Cardiac muscle cell (in vitro differentiated cells and primary cell): ENCODE results near the gene UTP14C. TPM values are rescaled to one million over a fixed set of nuclear protein-coding genes. Genes with fewer than 3 reads are reported as not detected.

Experiments used
- DNase-seq, 2 donors: peaks; one replicate each; pipeline versions ENCODE4 v3.0.0 to v3.0.0-alpha.2; 2010 to 2017; ENCODE audit warnings: low read depth in 1 of 2, low spot score in 1 of 2
- H3K27ac ChIP-seq: fragments of 200-600 bp; sonication (generic); 2 replicates; pipeline ENCODE4 v1.5.1; 2016
- H3K27me3 ChIP-seq: fragments of 200-600 bp; sonication (generic); 2 replicates; pipeline ENCODE4 v1.6.0; 2016; ENCODE audit warnings: control low read depth
- H3K36me3 ChIP-seq: fragments of 200-600 bp; sonication (generic); 2 replicates; pipeline ENCODE4 v1.5.1; 2016; ENCODE audit warnings: control low read depth
- H3K4me1 ChIP-seq: fragments of 200-600 bp; sonication (generic); 2 replicates; pipeline ENCODE4 v1.8.1; 2017; ENCODE audit warnings: low read depth, mild to moderate bottlenecking, mixed run types
- H3K4me3 ChIP-seq: fragments of 200-600 bp; sonication (generic); 2 replicates; pipeline ENCODE4 v1.5.1; 2016; ENCODE audit warnings: mild to moderate bottlenecking
- H3K9me3 ChIP-seq: fragments of 200-600 bp; sonication (generic); 2 replicates; pipeline ENCODE4 v1.5.1; 2017; ENCODE audit warnings: low read depth, mild to moderate bottlenecking, control low read depth
- polyA plus RNA-seq: library from polyadenylated mRNA; unstranded; fragments of >200 nt; fragmentation: Nextera tagmentation; extraction: Ambion mirVana; gene quantifications from 2 replicates; pipeline ENCODE4 v1.2.1, GENCODE V29; 2016
- total RNA-seq: library from RNA; depleted of rRNA; stranded (reverse); fragments of >200 nt; gene quantifications from 2 replicates; pipeline ENCODE4 v1.2.3, GENCODE V29; 2016
- TF ChIP-seq, protein P1 (sequence below): IDR thresholded peaks from 2 replicates; pipeline ENCODE4 v1.5.1; 2012; ENCODE audit warnings: low read depth, mild to moderate bottlenecking, low read length

UTP14C gene
- total and polyA plus RNA-seq, 2 experiments from 2014 or later = 8.0 to 12.6 TPM

DNA sequence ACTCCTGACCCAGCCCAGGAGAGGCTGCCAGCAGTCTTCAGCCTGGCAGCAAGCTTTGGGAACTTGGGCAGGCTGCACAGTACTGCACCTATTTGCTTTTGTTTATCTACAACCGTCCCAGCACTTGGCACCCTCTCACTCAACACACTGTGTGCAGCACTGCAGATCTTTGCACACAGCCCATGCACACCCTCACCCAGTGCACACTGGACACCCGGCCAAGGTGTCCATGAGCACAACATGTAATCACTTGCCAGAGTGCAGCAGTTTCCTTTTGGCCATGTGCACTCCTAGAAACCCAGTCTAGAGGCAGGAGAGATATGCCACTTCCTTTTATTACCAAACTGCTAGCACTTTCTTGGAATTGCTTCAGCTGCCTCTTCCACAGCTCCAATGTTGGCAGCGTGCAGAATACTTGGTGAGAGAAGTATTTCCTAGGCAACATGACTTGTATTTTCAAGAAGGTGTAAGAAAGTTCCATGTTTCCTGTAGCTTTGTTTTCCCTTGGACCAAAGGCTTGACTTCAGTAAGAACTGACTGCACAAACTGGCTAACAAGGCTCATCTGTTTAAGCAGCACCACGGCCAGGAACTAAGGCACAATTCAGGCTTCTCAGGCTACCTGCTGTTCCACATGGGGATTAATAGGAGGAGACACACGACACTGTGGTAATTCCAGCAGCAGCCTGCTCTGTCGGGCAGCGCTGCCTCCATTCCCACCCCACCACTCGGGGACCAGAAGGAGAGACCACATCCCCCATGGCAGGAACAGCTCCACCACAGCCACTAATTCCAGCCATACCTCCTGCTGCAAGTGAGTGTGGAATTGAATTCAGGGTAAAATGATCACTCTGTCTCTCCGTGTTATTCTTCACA, 28.6 kb upstream of the UTP14C start:
- Histone ChIP-seq H3K36me3 (no peaks in the 10 kb centered on the region), H3K27me3 (no peaks in the 10 kb centered on the region), H3K4me1 (peaks cover 7% of the 10 kb centered on the region), H3K27ac (no peak overlapping the region), H3K4me3 (no peak overlapping the region), H3K9me3 (no peaks in the 10 kb centered on the region)
- TF ChIP-seq, protein P1, sequence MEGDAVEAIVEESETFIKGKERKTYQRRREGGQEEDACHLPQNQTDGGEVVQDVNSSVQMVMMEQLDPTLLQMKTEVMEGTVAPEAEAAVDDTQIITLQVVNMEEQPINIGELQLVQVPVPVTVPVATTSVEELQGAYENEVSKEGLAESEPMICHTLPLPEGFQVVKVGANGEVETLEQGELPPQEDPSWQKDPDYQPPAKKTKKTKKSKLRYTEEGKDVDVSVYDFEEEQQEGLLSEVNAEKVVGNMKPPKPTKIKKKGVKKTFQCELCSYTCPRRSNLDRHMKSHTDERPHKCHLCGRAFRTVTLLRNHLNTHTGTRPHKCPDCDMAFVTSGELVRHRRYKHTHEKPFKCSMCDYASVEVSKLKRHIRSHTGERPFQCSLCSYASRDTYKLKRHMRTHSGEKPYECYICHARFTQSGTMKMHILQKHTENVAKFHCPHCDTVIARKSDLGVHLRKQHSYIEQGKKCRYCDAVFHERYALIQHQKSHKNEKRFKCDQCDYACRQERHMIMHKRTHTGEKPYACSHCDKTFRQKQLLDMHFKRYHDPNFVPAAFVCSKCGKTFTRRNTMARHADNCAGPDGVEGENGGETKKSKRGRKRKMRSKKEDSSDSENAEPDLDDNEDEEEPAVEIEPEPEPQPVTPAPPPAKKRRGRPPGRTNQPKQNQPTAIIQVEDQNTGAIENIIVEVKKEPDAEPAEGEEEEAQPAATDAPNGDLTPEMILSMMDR = no peak
- peak in 1 of 2 donors; percentile 80 for DNase-seq

- no peaks in the 10 kb centered on the region for H3K9me3 ChIP-seq
- H3K4me1 ChIP-seq = peaks cover 7% of the 10 kb centered on the region
- H3K27me3 ChIP-seq = no peaks in the 10 kb centered on the region
- TF ChIP-seq, protein P1 = no peak
- no peak for DNase-seq
- no peak overlapping the region for H3K4me3 ChIP-seq
- H3K36me3 ChIP-seq = no peaks in the 10 kb centered on the region
- no peak overlapping the region for H3K27ac ChIP-seq
These were observed 27.9 kb upstream of the UTP14C start for GRCh38 chr13:51996641-51997040.

DNA sequence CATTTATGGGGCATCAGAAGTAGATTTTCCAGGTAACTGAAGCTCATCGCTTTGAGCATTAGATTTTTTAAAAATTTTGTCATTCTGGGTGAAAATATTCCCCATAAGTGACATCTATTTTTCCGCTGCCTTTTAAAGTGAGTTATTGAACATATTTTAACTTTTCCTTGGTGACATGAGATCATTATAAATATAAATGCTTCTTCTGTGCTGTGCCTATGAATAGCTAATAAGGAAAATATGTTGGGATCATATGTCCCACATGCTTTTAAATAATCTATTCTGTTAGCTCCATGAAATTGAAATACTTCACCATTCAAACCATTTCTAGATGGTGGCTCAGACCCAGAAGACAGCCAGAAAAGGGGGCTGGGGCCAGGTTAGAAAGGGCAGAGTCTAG, 27.3 kb upstream of the UTP14C start:
- H3K36me3 ChIP-seq = no peaks in the 10 kb centered on the region
- TF ChIP-seq, protein P1 = no peak
- H3K4me3 ChIP-seq = no peak overlapping the region
- DNase-seq = no peak
- H3K9me3 ChIP-seq = no peaks in the 10 kb centered on the region
- no peaks in the 10 kb centered on the region for H3K27me3 ChIP-seq
- H3K27ac ChIP-seq = no peak overlapping the region
- H3K4me1 ChIP-seq = peaks cover 7% of the 10 kb centered on the region

GRCh38 chr13:51997641-51998330, 26.7 kb upstream of the UTP14C start:
- Histone ChIP-seq H3K27ac (no peak overlapping the region), H3K4me3 (no peak overlapping the region), H3K36me3 (no peaks in the 10 kb centered on the region), H3K9me3 (no peaks in the 10 kb centered on the region), H3K27me3 (no peaks in the 10 kb centered on the region), H3K4me1 (peaks cover 7% of the 10 kb centered on the region)
- peak in 1 of 2 donors; percentile 36 for DNase-seq
- TF ChIP-seq, protein P1 = no peak

- Histone ChIP-seq H3K27ac (no peak overlapping the region), H3K4me1 (peaks cover 7% of the 10 kb centered on the region), H3K27me3 (no peaks in the 10 kb centered on the region), H3K9me3 (no peaks in the 10 kb centered on the region), H3K4me3 (no peak overlapping the region), H3K36me3 (no peaks in the 10 kb centered on the region)
- TF ChIP-seq, protein P1 = no peak
- DNase-seq = peak in 1 of 2 donors; percentile 37
These were observed 25.6 kb upstream of the UTP14C start for GRCh38 chr13:51998723-51999509.
